HG03432 (cell line): ENCODE data around the gene NTRK2.
A peak's percentile ranks its signal among the peaks of the same experiment; 100 is the strongest.

ENCODE experiments used
- ATAC-seq: cut with Tn5 transposase; IDR thresholded peaks from one replicate; pipeline ENCODE4 v1.9.1; 2021; ENCODE audit warnings: mild to moderate bottlenecking, moderate library complexity; ENCODE audit not compliant: unreplicated experiment

NTRK2 gene

DNA sequence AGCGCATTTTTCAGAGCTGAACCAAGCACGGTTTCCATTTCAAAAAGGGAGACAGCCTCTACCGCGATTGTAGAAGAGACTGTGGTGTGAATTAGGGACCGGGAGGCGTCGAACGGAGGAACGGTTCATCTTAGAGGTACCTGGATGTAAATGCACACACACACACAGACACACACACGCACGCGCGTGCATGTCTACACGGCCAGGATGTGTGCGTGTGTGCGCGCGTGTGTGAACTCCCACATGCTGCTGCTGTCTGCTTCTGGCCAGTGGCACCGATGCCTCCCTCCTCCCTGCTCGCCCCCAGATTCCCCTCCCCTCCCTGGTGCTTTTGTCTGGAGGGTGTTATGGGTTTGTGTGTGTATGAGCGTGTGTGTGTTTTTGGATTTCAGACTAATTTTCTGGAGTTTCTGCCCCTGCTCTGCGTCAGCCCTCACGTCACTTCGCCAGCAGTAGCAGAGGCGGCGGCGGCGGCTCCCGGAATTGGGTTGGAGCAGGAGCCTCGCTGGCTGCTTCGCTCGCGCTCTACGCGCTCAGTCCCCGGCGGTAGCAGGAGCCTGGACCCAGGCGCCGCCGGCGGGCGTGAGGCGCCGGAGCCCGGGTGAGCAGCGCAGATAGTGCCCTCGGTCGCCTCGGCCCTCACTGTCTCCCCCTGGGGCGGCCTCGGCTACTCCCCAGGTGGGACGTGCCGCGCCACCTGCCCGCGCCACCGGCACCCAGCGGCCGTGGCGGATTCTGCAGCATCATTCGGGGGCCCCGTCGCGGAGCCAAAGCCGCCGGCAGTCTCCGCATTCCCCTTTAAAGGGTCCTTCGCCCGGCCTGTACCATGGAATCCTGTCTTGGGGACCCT is at the start of gene NTRK2:
Gene NTRK2, plus strand, starts transcription at position 442 of the 850 bp plus-strand sequence. CDS start 1,020 bp downstream, outside the sequence.
- peak; percentile 54 for ATAC-seq

DNA sequence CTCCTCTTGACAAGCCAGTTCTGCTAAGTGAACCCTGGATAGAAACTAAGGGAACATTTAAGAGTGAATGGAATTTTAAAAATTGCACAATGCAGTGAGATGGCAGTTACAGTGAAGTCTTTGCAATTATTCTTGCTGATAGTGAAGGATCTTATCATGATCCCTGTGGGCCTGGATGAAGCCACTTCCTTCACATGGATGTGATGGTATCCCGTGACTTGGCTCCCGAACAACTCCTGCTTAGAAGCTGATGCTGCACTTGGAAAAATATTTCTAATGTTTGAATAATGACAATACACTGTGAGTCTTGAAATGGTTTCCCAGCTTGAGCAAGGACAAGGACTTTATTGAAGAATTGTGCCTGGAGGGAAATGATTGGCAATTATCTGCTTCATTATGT is 49.2 kb upstream of the NTRK2 start:
- ATAC-seq: no peak

DNA sequence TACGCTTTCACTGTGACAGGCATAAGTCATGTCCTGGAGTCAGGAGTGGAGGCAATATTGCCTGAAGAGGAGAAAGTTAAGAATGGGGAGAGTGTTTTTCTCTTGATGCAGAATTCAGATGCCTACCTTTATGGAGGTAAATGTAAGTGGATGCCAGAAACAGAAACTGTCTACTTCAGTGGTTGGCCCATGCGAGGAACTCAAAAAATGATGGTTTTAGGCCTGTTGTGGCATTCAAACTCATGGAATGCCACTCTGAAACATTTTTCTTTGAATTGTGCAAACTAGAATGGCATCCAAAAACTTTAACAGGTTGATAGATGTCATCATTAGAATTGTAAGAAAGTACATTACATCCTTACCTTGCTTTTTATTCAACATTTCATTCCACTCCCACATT is 47.7 kb upstream of the NTRK2 start:
- no peak for ATAC-seq

DNA sequence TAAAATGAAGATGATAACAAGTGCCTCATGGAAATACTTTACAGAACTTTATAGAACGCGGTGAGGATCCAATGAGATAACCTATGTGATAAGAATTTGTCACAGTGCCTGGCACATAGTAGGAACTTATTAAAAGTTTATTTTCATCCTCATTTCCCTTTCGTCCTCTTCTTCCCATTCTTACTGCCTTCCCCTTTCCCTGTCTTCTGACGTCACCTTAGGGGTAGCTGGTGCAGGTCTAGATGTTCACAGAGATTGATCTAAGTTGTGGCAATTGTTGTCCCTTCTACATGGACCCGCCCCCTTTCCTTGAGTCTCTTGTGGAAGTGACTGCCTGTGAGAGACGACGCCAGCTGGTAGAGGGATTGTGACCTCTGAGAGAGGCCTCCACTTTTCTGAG is 46.5 kb upstream of the NTRK2 start:
- no peak for ATAC-seq

DNA sequence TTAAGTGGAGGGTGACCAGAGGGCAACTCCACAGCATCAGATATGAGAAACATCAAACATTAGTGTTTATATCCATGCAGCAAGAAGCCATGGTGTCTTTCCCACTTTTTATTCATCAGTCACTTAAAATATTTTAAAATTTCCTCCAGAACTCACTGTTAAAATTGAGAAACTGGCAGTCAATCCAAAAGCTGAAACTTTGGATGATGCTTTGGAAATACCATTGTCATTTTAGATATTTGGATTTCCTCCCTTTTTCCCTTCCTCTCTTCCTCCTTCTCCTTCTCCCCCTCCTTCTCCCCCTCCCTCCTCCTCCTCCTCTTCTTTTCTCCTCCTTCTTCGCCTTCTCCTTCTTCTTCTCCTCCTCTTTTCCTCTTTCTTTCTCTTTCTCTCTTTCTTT is 33.1 kb upstream of the NTRK2 start:
- ATAC-seq: no peak

DNA sequence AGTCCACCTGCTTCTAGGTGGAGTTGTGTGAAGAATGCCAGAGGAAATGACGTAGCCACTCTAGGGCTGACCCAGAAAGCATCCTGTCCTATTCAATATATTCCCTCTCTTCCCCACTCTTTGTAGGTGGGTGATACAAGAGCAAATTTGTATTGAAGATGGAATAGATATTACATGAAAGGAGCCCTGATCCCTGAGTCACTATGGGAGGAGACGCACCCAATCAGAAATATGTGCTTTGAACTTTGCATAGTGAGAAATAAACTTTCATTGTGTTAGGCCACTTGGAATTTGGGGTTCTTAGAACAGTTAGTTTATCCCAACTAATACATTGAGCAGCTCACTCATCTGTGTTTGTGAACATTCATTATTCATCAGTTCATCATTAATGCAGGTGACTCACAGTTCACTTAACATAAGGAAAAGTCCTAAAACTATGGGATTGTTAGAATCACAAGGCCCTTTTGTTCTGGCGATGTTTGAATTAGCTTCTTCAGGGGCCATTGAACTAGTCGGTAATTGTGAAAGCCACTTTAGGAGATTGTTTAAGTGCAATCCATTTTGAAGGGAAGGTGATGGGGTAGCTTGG is 26.9 kb upstream of the NTRK2 start:
- no peak for ATAC-seq

DNA sequence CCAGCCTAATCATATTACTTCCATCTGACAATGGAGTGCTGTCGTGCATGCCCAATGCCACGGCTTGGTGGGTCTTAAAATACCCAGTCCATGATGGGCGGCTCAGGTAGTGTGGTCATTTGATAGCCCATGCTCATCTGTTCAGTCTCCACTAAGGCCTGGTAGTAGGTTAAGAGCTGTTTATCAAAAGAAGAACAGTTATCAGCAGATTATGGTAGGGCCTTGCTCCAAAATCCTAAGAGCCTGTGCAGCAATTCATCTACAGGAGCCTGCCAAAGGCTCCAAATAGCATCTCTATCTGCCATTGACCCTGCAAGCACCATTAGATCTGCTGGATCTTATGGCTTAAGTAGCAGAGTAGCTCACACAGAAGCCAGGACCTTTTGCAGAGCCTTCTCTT is 21.8 kb upstream of the NTRK2 start:
- no peak for ATAC-seq

DNA sequence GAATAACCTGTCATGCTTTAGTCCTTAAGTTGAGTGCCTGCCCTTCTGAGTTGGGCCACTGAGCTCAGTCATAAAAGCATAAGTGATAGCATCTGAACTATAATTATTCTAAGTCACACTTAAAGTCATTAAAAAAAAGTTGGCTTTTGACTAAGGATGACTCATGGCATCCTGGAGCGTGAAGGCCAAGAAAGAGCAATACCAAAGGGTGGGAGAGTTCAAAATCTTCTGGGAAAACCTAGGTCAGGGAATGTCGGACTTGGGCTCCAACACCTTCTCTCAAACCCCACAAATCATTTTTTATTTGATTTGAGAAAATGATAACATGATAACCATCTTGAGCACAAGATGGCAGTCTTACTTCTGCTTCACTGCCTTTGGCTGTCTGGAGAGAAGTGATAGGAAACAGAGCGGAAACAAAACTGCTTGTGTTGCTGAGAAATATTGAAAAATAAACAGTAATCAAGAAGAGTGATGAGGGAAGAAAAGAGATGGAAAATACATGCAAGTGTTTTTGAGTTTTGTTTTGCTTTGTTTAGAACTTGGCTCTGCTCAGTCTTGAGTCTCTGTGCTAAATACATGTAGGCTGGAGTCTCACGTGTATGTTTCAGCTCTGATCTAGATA is 16.9 kb upstream of the NTRK2 start:
- no peak for ATAC-seq

DNA sequence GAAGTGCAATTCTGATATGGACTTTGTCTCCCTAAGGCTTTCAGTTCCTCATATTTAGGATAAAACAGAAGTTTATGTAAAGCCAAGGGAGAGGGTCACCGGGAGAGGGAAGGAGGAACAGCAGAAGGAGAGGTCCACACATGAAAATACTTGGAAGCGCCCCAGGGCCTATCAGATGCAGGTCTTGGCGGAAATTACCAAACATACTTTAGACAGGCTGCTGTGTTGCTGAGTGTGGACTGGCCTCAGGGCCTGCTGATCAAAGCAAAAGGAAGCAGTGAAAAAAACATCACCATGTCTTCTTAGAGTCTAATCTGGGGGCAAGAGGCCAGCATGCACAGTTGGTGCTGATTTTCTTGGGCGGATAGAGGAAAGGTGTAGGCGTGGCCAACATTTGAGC is 14.1 kb upstream of the NTRK2 start:
- ATAC-seq: no peak

DNA sequence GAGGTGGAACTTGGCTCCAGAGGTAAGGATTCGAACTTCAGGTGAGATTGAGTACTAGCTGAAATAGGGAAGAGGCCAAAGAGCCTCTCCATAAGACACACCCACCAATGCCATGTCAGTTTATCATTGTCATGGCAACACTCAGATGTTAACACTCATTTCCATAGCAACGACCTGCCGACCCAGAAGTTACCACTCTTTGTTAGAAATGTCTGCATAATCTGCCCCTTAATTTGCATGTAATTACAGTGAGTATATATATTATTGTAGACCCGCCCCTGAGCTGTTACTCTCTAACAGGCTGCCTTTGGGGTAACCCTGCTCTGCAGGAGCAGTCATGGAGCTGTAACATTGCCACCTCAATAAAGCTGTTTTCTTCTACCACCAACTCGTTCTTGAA is 10.2 kb upstream of the NTRK2 start:
- no peak for ATAC-seq

DNA sequence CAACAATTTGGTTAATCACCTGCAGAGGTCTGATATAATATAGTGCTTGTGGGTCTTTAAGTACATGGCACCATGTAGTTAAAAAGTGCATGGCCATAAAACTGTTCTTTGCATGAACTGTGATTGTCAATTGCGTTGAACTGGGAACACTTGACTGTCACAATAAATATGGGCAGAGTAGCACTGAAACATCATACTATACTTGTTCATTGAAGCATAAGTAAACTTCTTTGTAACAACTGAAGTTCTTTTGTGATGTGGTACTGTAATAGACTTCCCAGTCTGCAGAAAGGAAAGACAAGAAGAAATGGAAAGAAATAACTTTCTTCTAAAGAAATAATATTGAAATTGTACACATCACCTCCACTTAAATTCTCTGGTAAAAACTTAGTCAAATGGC is 9.8 kb upstream of the NTRK2 start:
- ATAC-seq: no peak

DNA sequence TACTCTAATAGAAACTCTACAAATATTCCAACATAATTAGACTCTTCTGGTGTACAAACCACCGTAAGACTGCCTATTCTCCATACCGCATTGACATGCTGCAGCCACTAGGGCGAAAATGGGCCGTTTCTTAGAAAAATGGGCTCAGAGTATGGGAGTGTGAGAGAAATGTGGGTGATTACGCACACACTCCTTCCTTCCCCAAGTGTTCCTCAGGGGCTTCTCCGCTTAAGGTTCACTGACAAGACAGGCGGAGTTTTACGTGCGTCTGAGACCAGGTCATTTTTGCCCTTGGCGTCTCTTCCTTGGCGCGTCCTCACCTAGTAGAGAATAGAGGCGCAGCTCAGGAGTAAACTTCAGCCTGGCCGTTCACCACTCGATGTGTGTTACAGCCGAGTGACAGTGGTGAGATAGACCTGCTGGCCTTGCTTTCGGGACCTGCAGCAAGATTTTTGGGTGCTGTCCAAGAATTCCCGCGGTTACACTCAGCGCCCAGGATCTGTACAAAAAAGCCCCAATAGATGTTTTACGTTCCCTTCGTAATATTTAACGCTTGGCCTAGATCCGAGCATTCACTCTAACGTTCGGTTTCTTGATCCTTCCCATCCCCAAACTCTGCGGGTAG is 1.8 kb upstream of the NTRK2 start:
- ATAC-seq: peak; percentile 35

DNA sequence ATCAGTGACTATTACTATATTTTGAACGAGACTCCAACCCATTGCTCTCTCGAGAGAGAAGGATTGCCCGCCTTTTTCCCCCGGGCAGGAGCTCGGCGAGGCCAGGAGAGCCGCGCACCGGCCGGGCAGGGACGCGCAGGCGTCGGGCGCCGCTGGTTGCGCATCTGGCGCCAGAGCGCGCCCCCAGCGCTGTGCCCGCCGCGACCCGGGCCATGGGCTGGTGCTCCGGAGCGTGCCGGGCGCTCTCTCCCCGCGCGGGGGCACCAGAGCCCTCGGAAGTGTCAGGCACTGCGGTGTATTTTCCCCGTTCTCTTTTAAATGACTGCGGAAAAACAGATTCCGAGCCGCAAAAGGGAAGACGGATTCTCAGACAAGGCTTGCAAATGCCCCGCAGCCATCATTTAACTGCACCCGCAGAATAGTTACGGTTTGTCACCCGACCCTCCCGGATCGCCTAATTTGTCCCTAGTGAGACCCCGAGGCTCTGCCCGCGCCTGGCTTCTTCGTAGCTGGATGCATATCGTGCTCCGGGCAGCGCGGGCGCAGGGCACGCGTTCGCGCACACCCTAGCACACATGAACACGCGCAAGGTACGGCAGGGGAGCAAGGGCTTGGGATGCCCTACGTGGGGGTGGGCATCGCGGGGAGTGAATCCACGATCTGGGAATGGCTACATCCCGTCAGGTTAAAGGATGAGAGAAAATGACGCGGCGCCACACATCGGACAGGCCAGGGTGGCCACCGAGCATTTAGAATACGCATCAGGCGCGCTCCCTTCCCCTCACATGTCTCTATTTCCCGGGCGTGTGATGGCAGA is 1.1 kb upstream of the NTRK2 start:
- ATAC-seq: peak; percentile 77

DNA sequence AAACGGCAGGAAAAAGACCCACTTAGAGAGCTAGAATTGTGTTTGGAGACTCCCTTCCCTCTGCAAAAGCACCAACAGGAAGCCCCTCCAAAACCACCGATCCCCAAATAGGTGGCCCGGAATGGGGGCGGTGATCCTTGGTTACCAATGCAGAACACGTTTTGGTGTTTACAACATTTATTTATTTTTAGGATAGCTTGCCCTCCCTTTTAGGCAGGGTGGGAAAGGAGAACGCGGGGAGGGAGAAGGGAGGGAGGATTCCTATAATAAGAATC is 579 bp upstream of the NTRK2 start:
- ATAC-seq: no peak

DNA sequence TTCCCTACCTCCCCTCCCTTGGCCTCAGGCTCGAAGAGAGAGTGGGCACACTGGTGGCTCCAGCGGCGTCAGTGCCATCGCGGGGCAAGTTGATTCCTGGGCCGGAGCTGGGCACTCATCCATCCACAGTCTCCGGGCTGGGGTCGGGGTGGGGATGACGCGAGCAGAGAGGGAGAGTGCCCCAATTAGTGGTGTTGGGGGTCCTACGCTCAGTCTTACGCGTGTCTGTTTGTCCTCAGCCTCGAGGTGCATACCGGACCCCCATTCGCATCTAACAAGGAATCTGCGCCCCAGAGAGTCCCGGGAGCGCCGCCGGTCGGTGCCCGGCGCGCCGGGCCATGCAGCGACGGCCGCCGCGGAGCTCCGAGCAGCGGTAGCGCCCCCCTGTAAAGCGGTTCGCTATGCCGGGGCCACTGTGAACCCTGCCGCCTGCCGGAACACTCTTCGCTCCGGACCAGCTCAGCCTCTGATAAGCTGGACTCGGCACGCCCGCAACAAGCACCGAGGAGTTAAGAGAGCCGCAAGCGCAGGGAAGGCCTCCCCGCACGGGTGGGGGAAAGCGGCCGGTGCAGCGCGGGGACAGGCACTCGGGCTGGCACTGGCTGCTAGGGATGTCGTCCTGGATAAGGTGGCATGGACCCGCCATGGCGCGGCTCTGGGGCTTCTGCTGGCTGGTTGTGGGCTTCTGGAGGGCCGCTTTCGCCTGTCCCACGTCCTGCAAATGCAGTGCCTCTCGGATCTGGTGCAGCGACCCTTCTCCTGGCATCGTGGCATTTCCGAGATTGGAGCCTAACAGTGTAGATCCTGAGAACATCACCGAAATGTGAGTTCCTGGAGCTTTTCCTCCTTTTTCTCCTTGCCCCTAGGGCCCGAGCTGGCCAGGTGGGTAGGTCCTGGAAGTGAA is 861 bp downstream of the NTRK2 start:
- peak; percentile 19 for ATAC-seq

DNA sequence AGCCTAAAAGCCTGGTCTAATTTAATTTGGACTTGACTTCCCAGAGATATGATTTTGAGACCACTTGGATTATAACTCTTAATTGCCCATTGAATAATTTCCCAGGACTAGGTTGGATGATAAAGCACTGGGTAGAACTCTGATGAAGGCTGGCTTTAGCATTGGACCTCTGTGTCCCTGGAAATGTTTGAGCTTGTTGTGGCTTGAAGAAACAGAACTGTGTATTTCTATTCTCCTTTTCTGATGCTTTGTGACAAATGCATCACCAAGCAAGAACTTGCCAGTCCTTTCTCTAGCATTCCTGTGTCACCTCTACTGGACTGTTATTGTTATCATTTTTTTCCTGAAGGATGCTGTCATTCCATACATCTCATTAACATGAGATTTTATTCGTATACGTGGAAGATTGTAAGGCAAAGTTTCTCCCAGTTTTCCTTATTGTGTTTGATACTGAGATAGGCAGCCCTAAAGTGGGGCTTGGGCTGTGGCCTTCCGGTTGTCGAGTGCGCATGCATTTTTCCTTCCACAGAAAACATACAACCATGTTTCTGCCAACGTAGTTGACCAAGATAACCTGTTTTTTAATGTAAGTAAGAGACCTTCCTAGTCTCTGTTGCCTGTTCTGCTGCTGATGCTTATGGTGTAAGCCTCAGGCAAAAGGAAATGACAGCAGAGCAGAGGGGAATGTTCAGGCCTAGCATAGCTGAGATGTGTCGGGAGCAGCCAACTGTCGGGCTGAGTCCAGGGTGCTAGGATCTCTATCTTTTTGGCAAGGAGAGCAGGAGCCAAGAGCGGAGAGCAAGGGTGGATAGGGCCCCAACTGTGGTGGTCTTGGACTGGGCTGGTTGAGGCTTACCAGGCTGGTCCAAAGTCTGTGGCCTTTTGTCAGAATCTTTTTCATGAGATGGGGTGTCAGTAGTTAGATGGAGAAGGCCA is 2.3 kb downstream of the NTRK2 start:
- no peak for ATAC-seq

DNA sequence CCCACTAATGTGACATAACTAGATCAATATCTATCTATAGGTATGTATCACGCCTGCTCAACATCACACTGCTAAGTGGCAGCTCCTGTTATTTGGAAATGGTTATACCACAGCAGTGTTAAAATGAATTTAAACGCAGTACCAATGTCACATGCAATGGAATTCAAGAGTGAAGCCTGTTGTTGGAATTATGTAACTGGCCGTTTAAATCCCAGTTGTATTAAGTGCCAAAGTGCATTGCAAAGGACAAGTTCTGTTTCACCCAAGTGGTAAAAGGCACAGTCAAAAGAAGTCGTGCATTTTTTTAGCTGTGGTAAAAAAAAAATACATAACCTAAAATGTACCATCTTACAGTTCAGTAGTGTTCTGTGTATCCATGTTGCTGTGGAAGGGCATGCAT is 4.3 kb downstream of the NTRK2 start:
- ATAC-seq: no peak

DNA sequence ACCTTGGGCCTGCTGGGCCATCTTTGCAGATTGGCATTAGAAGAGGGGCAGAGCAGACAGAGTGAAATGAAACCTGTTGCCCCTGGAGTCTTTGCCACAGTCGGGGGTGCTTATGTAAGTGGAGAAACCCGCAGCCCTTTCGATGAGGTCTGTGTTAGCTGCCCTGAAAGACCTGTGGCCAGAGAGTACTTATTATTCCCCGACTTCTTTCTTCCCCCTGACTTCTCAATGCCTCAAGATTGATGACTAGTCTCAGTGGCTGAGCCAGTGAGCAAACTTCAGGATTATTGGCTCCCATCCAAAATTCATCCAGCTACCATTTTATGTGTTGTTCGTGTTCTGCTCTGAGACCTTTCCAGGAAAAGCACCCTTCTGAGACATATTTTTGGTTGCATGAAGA is 7.6 kb downstream of the NTRK2 start:
- ATAC-seq: no peak

DNA sequence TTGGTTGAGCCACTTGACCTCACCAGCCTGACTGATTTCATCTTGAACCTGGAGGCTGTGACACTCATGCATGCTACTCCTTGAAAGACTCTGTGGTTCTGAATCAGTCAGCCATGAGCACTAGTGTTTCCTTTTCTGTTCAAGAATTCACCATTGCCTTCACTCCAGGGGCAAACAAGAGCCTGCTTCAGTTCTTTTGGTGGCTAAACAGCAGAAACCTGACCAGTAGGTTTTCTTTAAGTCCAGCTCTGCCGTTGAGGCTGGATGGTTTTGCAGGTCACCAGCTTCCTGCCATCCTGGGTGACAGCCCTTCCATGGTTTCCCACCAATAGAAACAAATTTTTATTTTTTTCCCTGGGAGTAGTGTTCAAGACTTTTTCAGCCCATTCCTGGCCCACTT is 10.0 kb downstream of the NTRK2 start:
- ATAC-seq: no peak
